ENCODE data around the gene PPM1M. TPM values are rescaled to one million over a fixed set of nuclear protein-coding genes. Genes with fewer than 3 reads are reported as not detected.
A peak's percentile ranks its signal among the peaks of the same experiment; 100 is the strongest.

The PPM1M gene
- total RNA-seq, 1 donor, result 20.3 TPM

- no peak overlapping the region for H3K4me3 ChIP-seq (ENCODE audit: low read depth, low read length)
- TF ChIP-seq CTCF (IDR thresholded peaks at IDR 0.05; ENCODE audit: insufficient read depth, low read depth, low read length), result no peak
- peak; percentile 39 for DNase-seq (ENCODE audit: low read depth)
Observed at GRCh38 chr3:52200981-52201679, 44.4 kb upstream of the PPM1M start.

- no peak for TF ChIP-seq CTCF (IDR thresholded peaks at IDR 0.05; ENCODE audit: insufficient read depth, low read depth, low read length)
- H3K4me3 ChIP-seq (ENCODE audit: low read depth, low read length), result no peak overlapping the region
- DNase-seq (ENCODE audit: low read depth), result peak; percentile 24
Observed at GRCh38 chr3:52202384-52203077, 43.0 kb upstream of the PPM1M start.

- TF ChIP-seq CTCF (IDR thresholded peaks at IDR 0.05; ENCODE audit: insufficient read depth, low read depth, low read length), result no peak
- no peak overlapping the region for H3K4me3 ChIP-seq (ENCODE audit: low read depth, low read length)
- DNase-seq (ENCODE audit: low read depth), result no peak
Observed at GRCh38 chr3:52203701-52204100, 41.9 kb upstream of the PPM1M start.

- DNase-seq (ENCODE audit: low read depth), result no peak
- H3K4me3 ChIP-seq (ENCODE audit: low read depth, low read length), result no peak overlapping the region
Observed at GRCh38 chr3:52204337-52205073, 41.1 kb upstream of the PPM1M start.

GRCh38 chr3:52205727-52206372 is 39.7 kb upstream of the PPM1M start:
- no peak overlapping the region for H3K4me3 ChIP-seq (ENCODE audit: low read depth, low read length)
- DNase-seq (ENCODE audit: low read depth), result no peak
- TF ChIP-seq CTCF (IDR thresholded peaks at IDR 0.05; ENCODE audit: insufficient read depth, low read depth, low read length), result no peak

More at GRCh38 chr3:52204337-52205073, 41.1 kb upstream of the PPM1M start:
- no peak for TF ChIP-seq CTCF (IDR thresholded peaks at IDR 0.05; ENCODE audit: insufficient read depth, low read depth, low read length)

- no peak overlapping the region for H3K4me3 ChIP-seq (ENCODE audit: low read depth, low read length)
- no peak for DNase-seq (ENCODE audit: low read depth)
- no peak for TF ChIP-seq CTCF (IDR thresholded peaks at IDR 0.05; ENCODE audit: insufficient read depth, low read depth, low read length)
Observed at GRCh38 chr3:52208556-52208955, 37.0 kb upstream of the PPM1M start.

All from fibroblast of villous mesenchyme (primary cell).